ENCODE measurements around the gene INO80E. TPM values are rescaled to one million over a fixed set of nuclear protein-coding genes. Genes with fewer than 3 reads are reported as not detected.

Gene INO80E
- total RNA-seq, 1 experiment from 2014 or later: 90.1 TPM

DNA sequence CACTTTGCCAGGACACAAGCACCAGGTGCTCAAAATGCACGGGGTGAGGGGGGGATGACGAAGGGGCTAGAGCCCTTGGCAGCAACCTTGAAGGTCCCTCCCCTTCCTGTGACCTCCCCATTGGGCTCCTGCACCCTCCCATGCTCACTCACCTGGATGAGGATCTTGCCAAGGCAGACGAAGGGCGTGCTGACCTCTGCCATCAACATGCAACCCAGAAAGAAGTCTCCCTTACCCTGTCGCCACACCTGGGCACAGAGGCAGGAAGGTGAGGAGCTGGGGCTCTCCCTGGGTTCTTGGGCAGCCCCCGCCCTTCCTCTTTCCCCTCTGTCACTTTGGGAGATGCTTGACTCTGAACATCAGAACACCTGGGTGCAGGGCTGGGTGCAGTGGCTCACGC lies 29.5 kb downstream of the INO80E start:
- CTCF ChIA-PET: interaction anchor here (0.9 kb wide), 1 partner anchor 30 kb away, joined by 3 read pairs; no protein-coding TSS in a partner anchor
- DNase-seq (ENCODE audit: unreplicated experiment): no peak

DNA sequence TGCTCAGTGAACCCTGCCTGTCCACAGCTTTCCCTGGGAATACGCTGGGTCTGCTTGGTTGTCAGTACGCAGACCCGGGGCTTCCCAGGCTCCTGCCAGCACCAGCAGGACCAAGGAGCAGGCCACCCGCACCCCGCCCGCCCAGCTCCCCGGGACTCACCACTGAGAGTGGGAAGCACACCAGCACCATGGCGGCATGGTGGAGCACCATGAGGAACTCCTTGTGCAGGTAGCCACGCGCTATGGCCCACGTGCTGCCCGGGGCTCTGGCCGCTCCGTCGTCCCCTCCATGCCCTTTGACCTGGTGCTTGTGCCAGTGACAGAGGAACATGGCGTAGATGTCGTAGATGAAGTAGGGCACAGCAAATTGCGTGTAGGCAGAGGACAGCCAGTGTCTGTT lies 30.4 kb downstream of the INO80E start:
- Mint-ChIP-seq H3K4me1 (ENCODE audit: insufficient read depth, unreplicated experiment) (no peaks in the 10 kb centered on the region), H3K4me3 (ENCODE audit: unreplicated experiment) (no peak overlapping the region), H3K9me3 (ENCODE audit: unreplicated experiment) (no peaks in the 10 kb centered on the region), H3K27ac (ENCODE audit: low read depth, unreplicated experiment) (no peak overlapping the region), H3K36me3 (ENCODE audit: insufficient read depth, unreplicated experiment) (no peaks in the 10 kb centered on the region), H3K27me3 (ENCODE audit: insufficient read depth, unreplicated experiment) (peaks cover 53% of the 10 kb centered on the region)
- TF ChIP-seq, protein P1, sequence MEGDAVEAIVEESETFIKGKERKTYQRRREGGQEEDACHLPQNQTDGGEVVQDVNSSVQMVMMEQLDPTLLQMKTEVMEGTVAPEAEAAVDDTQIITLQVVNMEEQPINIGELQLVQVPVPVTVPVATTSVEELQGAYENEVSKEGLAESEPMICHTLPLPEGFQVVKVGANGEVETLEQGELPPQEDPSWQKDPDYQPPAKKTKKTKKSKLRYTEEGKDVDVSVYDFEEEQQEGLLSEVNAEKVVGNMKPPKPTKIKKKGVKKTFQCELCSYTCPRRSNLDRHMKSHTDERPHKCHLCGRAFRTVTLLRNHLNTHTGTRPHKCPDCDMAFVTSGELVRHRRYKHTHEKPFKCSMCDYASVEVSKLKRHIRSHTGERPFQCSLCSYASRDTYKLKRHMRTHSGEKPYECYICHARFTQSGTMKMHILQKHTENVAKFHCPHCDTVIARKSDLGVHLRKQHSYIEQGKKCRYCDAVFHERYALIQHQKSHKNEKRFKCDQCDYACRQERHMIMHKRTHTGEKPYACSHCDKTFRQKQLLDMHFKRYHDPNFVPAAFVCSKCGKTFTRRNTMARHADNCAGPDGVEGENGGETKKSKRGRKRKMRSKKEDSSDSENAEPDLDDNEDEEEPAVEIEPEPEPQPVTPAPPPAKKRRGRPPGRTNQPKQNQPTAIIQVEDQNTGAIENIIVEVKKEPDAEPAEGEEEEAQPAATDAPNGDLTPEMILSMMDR (IDR thresholded peaks at IDR 0.05; ENCODE audit: unreplicated experiment): no peak
- CTCF ChIA-PET: no interaction called here
- no TSS peak for BruUV-seq (replicated peaks)
- intact Hi-C loops (cut with micrococcal nuclease): no loop called here
- no peak for DNase-seq (ENCODE audit: unreplicated experiment)
- POLR2A ChIA-PET: no interaction called here

More for the DNA sequence above, 29.5 kb downstream of the INO80E start:
- no peaks in the 10 kb centered on the region for H3K36me3 Mint-ChIP-seq (ENCODE audit: insufficient read depth, unreplicated experiment)
- POLR2A ChIA-PET: no interaction called here
- intact Hi-C loops (cut with micrococcal nuclease): no loop called here
- no peaks in the 10 kb centered on the region for H3K4me1 Mint-ChIP-seq (ENCODE audit: insufficient read depth, unreplicated experiment)
- peaks cover 52% of the 10 kb centered on the region for H3K27me3 Mint-ChIP-seq (ENCODE audit: insufficient read depth, unreplicated experiment)
- no peaks in the 10 kb centered on the region for H3K9me3 Mint-ChIP-seq (ENCODE audit: unreplicated experiment)
- H3K4me3 Mint-ChIP-seq (ENCODE audit: unreplicated experiment): no peak overlapping the region
- TF ChIP-seq, protein P1 (IDR thresholded peaks at IDR 0.05; ENCODE audit: unreplicated experiment): no peak
- H3K27ac Mint-ChIP-seq (ENCODE audit: low read depth, unreplicated experiment): no peak overlapping the region
- no TSS peak for BruUV-seq (replicated peaks)

DNA sequence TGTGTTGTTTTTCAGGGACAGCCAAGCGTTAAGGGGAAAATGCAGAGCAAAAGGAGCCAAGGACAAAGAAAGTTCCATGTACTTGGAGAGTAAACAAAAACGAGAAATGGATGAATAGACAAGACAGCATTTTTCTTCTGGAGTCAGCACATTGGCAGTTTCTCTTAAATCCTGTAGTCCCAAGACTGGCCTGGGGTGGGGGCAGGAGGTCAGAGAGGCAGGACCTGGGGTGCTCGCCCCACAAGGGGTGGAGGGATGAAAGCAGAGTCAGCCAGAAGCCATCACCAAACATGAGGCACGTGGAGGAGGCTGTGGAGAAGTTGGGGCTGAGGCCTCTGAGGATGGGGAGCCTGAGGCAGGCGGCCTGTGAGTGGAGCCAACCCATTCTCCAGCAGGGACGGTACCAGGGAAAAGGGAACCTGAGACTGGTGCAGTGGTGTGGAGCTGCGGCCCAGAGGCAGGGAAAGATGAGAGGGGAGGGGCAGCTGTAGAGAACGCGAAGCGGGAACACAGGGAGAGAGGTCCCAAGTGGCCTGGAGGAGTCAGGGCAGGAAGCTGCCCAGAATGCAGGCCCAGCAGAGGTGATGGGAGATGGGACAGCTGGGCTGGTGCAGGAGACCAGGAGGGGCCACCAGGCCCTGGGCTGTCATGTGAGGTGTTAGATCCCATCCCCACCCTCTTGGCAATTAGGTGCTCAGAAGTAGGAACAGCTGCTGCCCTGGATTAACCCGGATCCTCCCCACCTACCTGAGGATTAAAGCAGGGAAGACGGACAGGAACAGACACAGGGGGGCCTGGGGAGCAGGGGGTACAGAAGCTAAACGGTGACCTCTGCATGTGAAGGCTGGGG lies 31.8 kb downstream of the INO80E start:
- intact Hi-C loops (cut with micrococcal nuclease): no loop called here
- TF ChIP-seq, protein P1 (IDR thresholded peaks at IDR 0.05; ENCODE audit: unreplicated experiment): no peak
- no peak for DNase-seq (ENCODE audit: unreplicated experiment)
- Mint-ChIP-seq H3K36me3 (ENCODE audit: insufficient read depth, unreplicated experiment) (no peaks in the 10 kb centered on the region), H3K4me1 (ENCODE audit: insufficient read depth, unreplicated experiment) (no peaks in the 10 kb centered on the region), H3K9me3 (ENCODE audit: unreplicated experiment) (no peaks in the 10 kb centered on the region), H3K27me3 (ENCODE audit: insufficient read depth, unreplicated experiment) (peaks cover 53% of the 10 kb centered on the region), H3K4me3 (ENCODE audit: unreplicated experiment) (no peak overlapping the region), H3K27ac (ENCODE audit: low read depth, unreplicated experiment) (no peak overlapping the region)
- ChIA-PET POLR2A (no interaction called here), CTCF (no interaction called here)
- no TSS peak for BruUV-seq (replicated peaks)

DNA sequence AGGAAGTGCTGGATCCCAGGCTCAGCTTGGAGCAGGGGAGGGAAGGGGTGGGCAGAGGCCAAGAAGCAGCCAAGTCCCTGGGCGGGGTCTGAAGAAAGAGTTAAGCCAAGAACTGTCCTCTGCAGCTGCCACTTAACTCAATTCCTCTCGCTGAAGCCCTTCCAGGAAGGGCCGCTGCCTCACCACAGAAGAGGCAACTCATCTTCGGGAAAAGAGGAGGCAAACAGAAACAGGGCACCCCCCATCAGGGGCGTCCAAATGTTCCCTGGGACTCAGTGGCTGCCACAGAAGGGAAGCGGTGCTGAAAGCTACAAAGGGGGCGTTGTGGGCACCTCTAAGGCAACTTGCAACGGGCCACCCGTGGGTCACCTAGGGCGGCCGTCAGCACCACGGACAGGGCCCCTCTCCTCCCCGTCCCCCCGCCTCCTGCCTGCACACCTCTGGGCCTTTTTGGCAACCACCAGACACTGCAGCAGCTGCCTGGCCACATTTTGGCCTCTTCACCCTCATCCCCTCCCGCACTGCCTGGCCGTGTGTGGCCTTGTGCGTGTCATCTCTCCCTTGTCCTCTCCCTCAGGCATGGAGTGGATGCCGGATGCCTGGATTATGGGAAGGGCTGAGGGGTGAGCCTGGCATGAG lies 32.5 kb downstream of the INO80E start:
- intact Hi-C loops (cut with micrococcal nuclease): no loop called here
- Mint-ChIP-seq H3K9me3 (ENCODE audit: unreplicated experiment) (no peaks in the 10 kb centered on the region), H3K36me3 (ENCODE audit: insufficient read depth, unreplicated experiment) (no peaks in the 10 kb centered on the region), H3K27ac (ENCODE audit: low read depth, unreplicated experiment) (no peak overlapping the region), H3K4me3 (ENCODE audit: unreplicated experiment) (no peak overlapping the region), H3K4me1 (ENCODE audit: insufficient read depth, unreplicated experiment) (no peaks in the 10 kb centered on the region), H3K27me3 (ENCODE audit: insufficient read depth, unreplicated experiment) (peaks cover 53% of the 10 kb centered on the region)
- DNase-seq (ENCODE audit: unreplicated experiment): peak; percentile 27
- TF ChIP-seq, protein P1 (IDR thresholded peaks at IDR 0.05; ENCODE audit: unreplicated experiment): no peak
- ChIA-PET POLR2A (no interaction called here), CTCF (no interaction called here)
- BruUV-seq (replicated peaks): no TSS peak

Data from MCF 10A (cell line).